Activated naive CD4-positive, alpha-beta T cell treated with anti-CD3 and anti-CD28 coated beads, Interleukin-2, amount 50 U/mL, for 72 hours (primary cell): ENCODE measurements around the gene GSDME. TPM values are rescaled to one million over a fixed set of nuclear protein-coding genes. Genes with fewer than 3 reads are reported as not detected.
A peak's percentile ranks its signal among the peaks of the same experiment; 100 is the strongest.
"Not testable (repeated sequence)": the region's sequence is repeated elsewhere in the genome, so short reads cannot be mapped to it uniquely, and the experiment has no call there.

ENCODE experiments used
- ATAC-seq, 2 donors: fragments of 150-1000 bp; cut with Tn5 transposase; 2 replicates each; pipeline ENCODE4 v1.10.0; 2021; ENCODE audit warnings: mild to moderate bottlenecking in 2 of 2, moderate library complexity in 2 of 2
- DNase-seq, 2 donors: peaks; one replicate each; pipeline ENCODE4 v3.0.0; 2021 to 2022; ENCODE audit warnings: low spot score in 2 of 2
- H3K27ac Mint-ChIP-seq, 2 donors: one replicate each; pipeline ENCODE4 v1.8.0; 2022; ENCODE audit warnings: mild to moderate bottlenecking in 2 of 2, mixed read lengths in 2 of 2
- H3K36me3 Mint-ChIP-seq, 2 donors: one replicate each; pipeline ENCODE4 v1.8.0; 2022; ENCODE audit warnings: mixed read lengths in 2 of 2
- H3K9me3 Mint-ChIP-seq, 2 donors: one replicate each; pipeline ENCODE4 v1.8.0; 2022; ENCODE audit warnings: mixed read lengths in 2 of 2
- total RNA-seq, 2 donors: library from RNA; stranded (reverse); gene quantifications; one replicate each; pipeline ENCODE4 v1.2.3, GENCODE V29; 2022

Gene GSDME
- total RNA-seq, result 1 to 10 TPM; 3.2 to 6.0 TPM

DNA sequence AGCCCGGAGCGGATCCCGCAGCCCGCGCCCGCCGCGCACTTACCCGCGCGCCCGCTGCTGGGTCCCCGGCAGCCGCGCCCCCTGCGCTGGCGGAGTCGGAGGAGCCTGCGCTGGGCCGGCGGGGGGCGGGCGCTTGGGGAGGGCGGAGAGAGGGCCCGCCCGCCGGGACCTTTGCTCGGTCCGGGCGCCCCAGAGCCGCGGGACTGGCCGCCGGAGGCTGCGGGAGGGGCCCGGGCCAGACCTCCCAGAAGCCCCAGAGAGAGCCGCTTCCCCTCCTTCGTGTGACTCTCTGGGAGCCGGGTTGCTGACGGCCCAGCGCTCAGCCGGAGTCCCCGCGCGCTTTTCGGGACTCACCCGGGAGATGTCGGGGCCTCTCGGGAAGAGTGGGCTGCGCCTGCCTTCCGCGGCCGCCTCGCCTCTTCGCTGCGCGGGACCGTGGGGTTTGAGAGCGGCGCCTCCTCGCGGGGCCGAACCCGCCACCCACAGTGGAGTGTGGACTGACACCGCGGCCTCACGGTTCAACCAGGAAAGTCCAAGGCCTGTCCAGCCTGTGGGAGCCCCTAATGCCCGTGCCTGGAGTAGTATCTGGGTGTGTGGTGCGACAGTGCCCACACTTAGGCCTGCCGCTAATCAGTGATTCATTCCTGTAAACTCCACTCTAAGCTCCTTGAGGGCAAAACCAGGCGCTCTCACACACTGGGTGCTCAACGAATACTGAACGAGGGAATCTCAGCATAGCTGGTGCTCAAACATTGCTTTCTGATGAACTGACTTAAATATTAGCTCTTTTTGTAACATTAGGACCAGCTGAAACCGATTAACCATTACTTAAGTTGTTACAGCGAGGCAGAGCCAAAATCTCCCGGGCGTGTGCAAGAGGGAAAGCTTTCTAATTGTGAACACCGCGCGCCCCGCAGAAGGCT is at the start of gene GSDME:
Gene GSDME (minus strand): TSS at position 112 of the 923 bp plus-strand sequence. CDS start 7,690 bp downstream, outside the sequence.
- peaks cover 0 to 3% of the 10 kb centered on the region in 2 donors for H3K9me3 Mint-ChIP-seq
- ATAC-seq (peak; percentile 48 to 60), DNase-seq (peak in 1 of 2 donors; percentile 50)
- H3K27ac Mint-ChIP-seq, result peak within 1 kb of the TSS; percentile 87 to 92
- H3K36me3 Mint-ChIP-seq, result peaks cover 4 to 5% of the 10 kb centered on the region in 2 donors

DNA sequence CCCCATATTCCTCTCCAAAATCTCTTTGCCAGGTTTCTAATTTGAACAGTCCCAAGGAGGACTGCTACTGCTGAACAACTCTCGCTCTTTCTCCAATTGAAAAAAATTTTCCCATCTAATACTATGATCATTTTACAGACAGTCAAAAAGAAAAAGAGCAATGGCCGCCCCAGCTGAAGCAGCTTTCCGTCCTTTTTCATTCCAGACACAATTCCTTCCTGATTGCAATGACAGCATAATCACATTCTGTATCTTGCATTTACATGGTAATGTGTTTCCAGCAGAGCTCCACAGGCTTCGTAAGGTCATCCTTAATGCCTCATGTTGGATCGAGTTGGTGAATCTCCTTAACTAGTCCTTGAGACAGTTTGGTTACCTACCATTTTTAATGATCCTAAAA is 45.0 kb upstream of the GSDME start:
- ATAC-seq (no peak), DNase-seq (no peak)
- Mint-ChIP-seq H3K27ac (no peak overlapping the region), H3K9me3 (no peaks in the 10 kb centered on the region), H3K36me3 (peaks cover 28 to 41% of the 10 kb centered on the region in 2 donors)

DNA sequence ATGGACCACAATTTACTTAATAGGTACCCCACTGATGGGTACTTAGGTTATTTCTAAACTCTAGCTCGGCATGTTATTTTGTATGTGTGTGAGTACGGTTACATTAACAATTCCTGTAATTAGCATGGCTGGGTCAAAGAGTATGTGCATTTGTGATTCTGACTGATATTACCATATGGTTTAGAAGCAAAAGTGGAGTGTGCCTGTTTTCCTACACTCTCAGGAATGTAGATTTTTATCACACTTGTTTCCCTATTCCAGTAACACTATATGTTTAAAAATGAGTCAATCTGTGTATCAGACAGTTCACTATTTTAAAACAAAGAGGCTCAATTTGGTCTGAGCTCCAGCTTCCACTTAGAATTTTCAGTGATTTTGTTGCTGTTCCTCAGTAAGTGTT is 44.6 kb upstream of the GSDME start:
- no peaks in the 10 kb centered on the region for H3K9me3 Mint-ChIP-seq
- no peak overlapping the region for H3K27ac Mint-ChIP-seq
- DNase-seq (no peak), ATAC-seq (no peak)
- peaks cover 28 to 43% of the 10 kb centered on the region in 2 donors for H3K36me3 Mint-ChIP-seq

DNA sequence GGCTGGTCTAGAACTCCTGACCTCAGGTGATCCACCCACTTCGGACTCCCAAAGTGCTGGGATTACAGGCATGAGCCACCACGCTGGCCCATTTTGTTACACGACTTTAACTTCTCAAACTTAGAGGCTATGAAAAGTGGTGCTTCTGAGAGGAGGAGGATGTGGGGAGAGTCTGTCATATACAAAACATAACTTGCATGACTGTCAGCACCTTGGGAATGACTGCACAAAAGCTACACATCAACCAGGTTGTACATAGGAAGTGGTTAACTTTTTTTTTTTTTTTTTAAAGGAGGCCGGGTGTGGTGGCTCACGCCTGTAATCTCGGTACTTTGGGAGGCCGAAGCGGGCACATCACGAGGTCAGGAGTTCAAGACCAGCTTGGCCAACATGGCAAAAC is 43.4 kb upstream of the GSDME start:
- H3K36me3 Mint-ChIP-seq, result peaks cover 23 to 45% of the 10 kb centered on the region in 2 donors
- H3K27ac Mint-ChIP-seq, result no peak overlapping the region
- H3K9me3 Mint-ChIP-seq, result no peaks in the 10 kb centered on the region
- ATAC-seq (peak; percentile 85 to 90), DNase-seq (no peak)

DNA sequence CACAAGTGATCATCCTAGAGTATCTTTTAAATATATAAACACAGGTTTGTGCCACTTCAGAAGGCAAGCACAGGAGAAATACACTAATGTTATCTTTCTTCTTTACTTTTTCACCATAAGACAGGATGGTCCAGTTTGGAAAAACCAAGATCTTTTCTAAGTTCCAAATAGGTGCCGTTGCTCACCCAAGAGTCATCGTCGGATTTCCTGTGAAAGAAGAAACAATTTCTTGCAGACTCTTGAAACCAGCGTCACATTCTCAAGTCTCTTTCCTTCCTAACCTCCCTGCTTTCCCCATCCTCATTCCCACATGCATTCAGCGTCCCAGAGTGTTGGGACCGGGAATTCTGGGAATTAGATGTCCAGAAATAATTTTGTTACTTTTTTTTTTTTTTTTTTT is 42.8 kb upstream of the GSDME start:
- DNase-seq (no peak), ATAC-seq (no peak)
- Mint-ChIP-seq H3K27ac (no peak overlapping the region), H3K9me3 (no peaks in the 10 kb centered on the region), H3K36me3 (peaks cover 23 to 45% of the 10 kb centered on the region in 2 donors)

DNA sequence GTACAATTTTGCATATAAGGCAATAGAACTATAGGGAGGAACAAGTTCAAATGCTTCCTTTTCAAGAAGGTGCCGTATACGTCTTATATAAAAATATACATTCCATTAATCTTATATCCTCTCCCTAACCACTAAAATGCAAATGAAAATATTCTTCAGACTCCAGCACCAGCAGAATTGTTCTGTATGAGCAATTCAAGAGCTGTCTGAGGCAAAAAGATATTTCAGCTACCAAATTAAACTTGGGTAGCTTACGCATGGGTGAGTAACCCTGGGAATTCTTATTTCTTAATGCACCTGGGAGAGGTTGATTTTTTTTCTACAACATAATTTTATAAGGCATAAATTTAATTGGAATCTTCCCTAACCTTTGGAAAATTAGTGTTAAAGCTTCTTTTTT is 42.2 kb upstream of the GSDME start:
- no peak for DNase-seq
- H3K36me3 Mint-ChIP-seq, result peaks cover 26 to 45% of the 10 kb centered on the region in 2 donors
- no peak for ATAC-seq
- H3K27ac Mint-ChIP-seq, result no peak overlapping the region
- H3K9me3 Mint-ChIP-seq, result no peaks in the 10 kb centered on the region

DNA sequence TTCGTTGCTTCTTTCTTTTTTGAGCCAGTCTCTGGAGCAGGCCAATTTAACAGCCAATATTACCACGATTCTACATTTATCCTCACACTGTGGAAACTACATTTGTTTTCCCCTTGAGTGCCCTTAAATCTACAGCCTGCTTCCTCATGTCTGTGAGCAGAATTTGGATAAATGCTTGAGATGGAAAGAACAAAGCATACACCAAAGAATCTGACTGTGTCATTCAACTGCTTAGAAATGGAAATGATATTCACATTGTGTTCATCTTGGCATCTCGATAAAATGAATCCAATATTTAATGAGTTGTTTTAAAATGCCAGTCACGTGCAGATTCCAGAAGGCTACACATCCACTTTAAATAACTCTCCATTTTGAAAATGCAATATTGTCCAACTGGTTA is 41.0 kb upstream of the GSDME start:
- H3K27ac Mint-ChIP-seq, result no peak overlapping the region
- ATAC-seq (no peak), DNase-seq (no peak)
- peaks cover 18 to 35% of the 10 kb centered on the region in 2 donors for H3K36me3 Mint-ChIP-seq
- H3K9me3 Mint-ChIP-seq, result no peaks in the 10 kb centered on the region

DNA sequence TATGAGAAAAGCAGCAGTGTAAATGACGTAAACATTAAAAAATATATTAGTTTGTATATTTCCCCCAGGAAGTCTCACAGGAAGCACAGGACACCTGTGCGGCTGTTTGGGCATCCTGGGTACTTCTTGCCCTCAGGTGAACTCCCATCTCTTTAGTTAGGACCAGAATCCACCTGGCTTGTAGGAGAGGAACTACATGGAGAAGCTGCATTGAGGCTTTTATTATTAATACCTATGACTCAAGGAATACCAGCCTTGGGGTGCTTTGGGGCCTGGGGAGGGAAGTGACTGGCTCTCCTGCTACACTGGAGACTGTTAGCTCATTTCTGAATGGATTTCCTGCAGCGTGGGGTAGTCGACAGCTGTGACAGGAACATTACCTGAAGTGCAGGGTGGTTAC is 40.0 kb upstream of the GSDME start:
- Mint-ChIP-seq H3K36me3 (peaks cover 15 to 25% of the 10 kb centered on the region in 2 donors), H3K9me3 (no peaks in the 10 kb centered on the region)

DNA sequence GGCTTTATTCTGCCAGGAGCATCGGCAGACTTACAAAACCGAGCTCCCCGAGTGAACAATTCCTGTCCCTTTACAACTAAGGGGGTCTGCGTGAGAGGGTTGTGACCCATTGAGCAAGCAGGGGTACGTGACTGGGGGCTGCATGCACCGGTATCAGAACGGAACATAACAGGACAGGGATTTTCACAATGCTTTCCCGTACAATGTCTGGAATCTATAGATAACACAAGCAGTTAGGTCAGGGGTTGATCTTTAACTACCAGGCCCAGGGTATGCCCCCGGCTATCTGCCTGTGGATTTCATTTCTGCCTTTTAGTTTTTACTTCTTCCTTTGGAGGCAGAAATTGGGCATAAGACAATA is 38.1 kb upstream of the GSDME start:
- Mint-ChIP-seq H3K36me3 (peaks cover 4 to 7% of the 10 kb centered on the region in 2 donors), H3K9me3 (no peaks in the 10 kb centered on the region), H3K27ac (no peak overlapping the region)
- DNase-seq, result no peak
- ATAC-seq, result no peak

More for the DNA sequence above, 40.0 kb upstream of the GSDME start:
- ATAC-seq (no peak), DNase-seq (no peak)
- H3K27ac Mint-ChIP-seq, result peak overlapping the region in 1 of 2 donors; percentile 13

DNA sequence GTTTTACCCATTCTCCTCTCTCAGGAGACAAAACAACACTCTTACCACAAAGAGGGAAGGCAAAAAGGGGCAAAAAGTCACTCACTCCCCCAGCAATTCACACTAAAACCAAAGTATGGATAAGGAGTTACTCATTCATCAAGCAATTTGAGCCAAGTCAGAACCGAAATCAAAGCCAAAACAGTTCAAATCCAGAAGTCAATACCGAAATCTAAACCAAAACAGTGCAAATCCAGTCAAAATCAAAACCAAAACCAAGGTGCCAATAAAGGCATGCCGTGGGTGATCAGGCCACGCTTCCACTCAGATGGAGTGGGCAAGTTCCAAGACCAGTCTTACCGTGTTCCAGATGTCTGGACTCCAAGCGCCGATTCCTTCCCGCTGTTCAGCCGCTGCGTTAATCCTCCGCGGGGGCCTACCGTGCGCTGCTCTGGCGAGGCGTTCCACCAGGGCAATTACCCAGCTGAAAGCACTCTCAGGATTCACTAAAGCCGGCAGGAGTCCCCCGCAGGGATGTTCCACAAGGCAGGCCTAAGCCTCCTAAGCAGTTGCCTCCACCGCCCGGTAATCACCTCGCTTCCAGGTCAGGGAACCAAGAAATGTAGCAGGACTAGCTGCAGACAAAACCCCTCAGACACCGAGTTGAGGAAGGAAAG is 37.6 kb upstream of the GSDME start:
- H3K27ac Mint-ChIP-seq, result peak overlapping the region in 1 of 2 donors; percentile 23
- H3K9me3 Mint-ChIP-seq, H3K36me3 Mint-ChIP-seq, DNase-seq: not testable (repeated sequence)
- ATAC-seq, result peak in 1 of 2 donors; percentile 28

DNA sequence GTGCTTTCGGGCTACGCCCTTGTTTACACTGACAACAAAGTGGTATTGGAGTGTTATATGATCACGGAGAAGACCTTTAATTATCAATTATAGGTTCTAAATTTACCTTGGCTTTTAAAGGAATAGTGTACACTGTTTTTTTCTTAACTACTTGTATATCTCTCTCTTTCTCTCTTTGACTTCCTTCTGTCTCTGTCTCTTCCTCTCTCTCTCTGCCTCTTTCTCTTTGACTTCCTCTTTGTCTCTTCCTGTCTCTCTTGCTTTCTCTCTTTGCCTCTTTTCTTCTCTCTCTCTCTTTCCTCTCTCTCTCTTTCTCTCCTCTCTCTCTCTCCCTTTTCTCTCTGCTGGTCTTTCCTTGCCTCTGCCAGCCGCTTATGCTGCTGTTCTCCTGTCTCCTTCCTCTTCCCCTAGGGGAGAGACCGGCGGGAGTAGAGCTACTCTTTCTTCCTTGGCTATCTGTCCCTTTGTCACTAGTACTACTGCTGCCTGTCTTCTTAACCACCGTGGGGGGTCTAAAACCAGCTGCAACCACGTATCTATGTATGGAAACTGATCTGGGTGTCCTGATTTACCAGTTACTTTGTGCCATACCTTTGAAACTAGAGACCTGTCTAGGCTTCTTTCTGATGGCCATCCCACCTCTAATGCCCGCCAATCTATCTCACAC is 36.9 kb upstream of the GSDME start:
- no peak for DNase-seq
- peak overlapping the region in 1 of 2 donors; percentile 23 for H3K27ac Mint-ChIP-seq
- ATAC-seq, result no peak
- H3K36me3 Mint-ChIP-seq, result peaks cover 4 to 5% of the 10 kb centered on the region in 2 donors
- H3K9me3 Mint-ChIP-seq, result peaks cover 0 to 5% of the 10 kb centered on the region in 2 donors

DNA sequence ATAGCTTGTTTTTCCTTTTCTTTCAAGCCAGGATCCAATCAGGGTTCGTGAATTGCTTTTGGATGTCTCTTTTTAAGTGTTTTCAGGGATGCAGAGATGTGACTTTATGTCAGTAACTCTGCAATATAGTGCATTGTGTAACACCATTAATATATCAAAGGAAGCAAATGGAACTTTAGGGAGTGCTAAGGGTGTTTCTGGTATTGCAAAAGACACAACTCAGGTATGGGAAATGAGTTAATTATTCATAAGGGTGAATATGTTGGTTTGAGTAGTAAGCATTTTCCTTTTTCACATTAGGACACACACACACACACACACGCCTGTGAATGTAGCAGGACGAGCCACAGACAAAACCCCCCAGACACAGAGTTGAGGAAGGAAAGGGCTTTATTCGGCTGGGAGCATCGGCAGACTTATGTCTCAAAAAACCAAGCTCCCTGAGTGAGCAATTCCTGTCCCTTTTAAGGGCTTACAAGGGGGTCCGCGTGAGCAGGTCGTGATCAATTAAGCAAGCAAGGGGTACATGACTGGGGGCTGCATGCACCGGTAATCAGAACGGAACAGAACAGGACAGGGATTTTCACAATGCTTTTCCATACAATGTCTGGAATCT is 31.8 kb upstream of the GSDME start:
- Mint-ChIP-seq H3K36me3 (peaks cover 0 to 5% of the 10 kb centered on the region in 2 donors), H3K9me3 (peaks cover 0 to 12% of the 10 kb centered on the region in 2 donors), H3K27ac (no peak overlapping the region)
- DNase-seq (no peak), ATAC-seq (no peak)

DNA sequence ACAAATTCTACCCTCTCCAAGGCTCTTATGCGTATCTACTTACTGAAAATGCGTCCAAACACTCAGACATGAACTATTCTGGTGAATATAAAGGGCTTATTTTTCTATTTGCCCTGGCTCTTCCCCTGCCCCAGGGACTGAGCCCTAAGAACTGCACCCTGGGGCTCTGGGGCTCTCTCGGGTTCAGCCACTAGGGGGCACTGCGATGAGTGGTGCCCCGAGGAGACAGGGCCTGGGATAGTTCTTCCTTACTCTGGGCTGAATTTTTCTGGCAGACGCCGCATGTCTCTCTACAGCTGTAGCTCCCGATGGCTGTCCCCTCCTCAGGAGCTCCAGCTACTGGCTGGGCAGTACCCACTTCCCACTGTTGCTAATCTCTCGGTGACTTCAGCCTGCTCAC is 30.8 kb upstream of the GSDME start:
- ATAC-seq (no peak), DNase-seq (no peak)
- Mint-ChIP-seq H3K9me3 (peaks cover 7 to 18% of the 10 kb centered on the region in 2 donors), H3K36me3 (peaks cover 0 to 13% of the 10 kb centered on the region in 2 donors), H3K27ac (no peak overlapping the region)

DNA sequence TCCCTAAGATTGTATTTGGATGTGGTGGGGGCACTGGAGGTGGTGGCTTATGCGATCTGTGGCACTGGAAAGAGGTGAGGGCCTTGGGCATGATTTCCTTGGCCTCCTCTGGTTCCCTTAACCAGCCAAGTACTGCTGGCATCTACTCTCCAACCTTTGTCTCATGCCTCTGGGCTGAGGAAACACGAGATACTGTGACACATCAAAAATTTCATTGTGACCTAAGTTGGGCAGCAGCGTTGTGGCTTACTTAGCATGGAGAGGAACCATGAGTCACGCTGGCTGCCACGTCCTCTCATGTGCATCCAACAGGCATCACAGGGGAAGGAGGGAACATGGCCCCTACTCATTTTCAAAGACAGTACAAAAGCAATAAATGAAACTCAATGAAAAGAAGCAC is 29.7 kb upstream of the GSDME start:
- H3K9me3 Mint-ChIP-seq, result peaks cover 7 to 18% of the 10 kb centered on the region in 2 donors
- H3K27ac Mint-ChIP-seq, result no peak overlapping the region
- ATAC-seq, result peak; percentile 75 to 86
- no peak for DNase-seq
- peaks cover 0 to 13% of the 10 kb centered on the region in 2 donors for H3K36me3 Mint-ChIP-seq

DNA sequence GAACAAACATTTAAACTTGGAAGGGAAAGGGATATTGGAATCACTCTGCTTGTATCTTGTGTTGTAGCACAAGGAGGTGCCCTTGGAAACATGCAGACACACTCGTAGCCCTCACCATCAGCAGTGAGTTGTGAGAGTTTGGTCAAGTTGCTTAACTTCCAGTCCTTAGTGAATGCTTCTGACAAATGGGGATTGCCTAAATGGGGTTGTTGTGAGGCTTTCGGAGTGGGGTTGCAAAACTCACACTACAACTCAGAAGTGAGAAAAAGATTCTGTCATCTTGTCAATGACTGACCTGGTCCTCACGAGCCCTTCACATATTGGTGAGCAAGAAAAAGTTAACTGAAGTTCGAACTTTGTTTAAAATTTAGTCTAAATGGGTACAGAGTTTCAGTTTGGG is 29.0 kb upstream of the GSDME start:
- DNase-seq, result no peak
- no peak for ATAC-seq
- Mint-ChIP-seq H3K36me3 (peaks cover 0 to 13% of the 10 kb centered on the region in 2 donors), H3K27ac (no peak overlapping the region), H3K9me3 (peaks cover 7 to 18% of the 10 kb centered on the region in 2 donors)

DNA sequence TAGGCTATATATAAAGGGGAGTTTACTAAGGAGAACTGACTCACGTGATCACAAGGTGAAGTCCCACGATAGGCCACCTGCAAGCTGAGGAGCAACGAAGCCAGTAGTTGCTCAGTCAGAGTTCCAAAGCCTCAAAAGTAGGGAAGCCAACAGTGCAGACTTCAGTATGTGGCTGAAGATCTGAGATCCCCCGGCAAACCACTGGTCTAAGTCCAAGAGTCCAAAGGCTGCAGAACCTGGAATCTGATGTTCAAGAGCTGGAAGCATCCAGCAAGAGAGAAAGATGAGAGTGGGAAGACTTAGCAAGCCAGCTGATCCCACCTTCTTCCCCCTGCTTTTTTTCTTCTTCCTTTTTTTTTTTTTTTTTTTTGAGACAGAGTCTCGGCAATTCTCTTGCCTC is 27.0 kb upstream of the GSDME start:
- peaks cover 0 to 13% of the 10 kb centered on the region in 2 donors for H3K36me3 Mint-ChIP-seq
- peaks cover 7 to 14% of the 10 kb centered on the region in 2 donors for H3K9me3 Mint-ChIP-seq
- no peak for DNase-seq
- no peak overlapping the region for H3K27ac Mint-ChIP-seq
- ATAC-seq, result no peak
